ENCODE results near the gene CD37.
"Not testable (repeated sequence)": the region's sequence is repeated elsewhere in the genome, so short reads cannot be mapped to it uniquely, and the experiment has no call there.

CD37 gene

GRCh38 chr19:49316284-49316683 is 18.9 kb upstream of the CD37 start:
- Mint-ChIP-seq H3K36me3 (ENCODE audit: low read depth) (peaks cover 20% of the 10 kb centered on the region), H3K4me1 (ENCODE audit: low read depth) (peaks cover 6% of the 10 kb centered on the region), H3K27ac (no peak overlapping the region), H3K9me3 (peaks cover 8% of the 10 kb centered on the region), H3K27me3 (no peaks in the 10 kb centered on the region), H3K4me3 (no peak overlapping the region)
- DNase-seq = no peak

- peaks cover 8% of the 10 kb centered on the region for H3K9me3 Mint-ChIP-seq
- no peak overlapping the region for H3K27ac Mint-ChIP-seq
- peaks cover 6% of the 10 kb centered on the region for H3K4me1 Mint-ChIP-seq (ENCODE audit: low read depth)
- no peak for DNase-seq
- H3K27me3 Mint-ChIP-seq = no peaks in the 10 kb centered on the region
- H3K36me3 Mint-ChIP-seq (ENCODE audit: low read depth) = peaks cover 26% of the 10 kb centered on the region
- no peak overlapping the region for H3K4me3 Mint-ChIP-seq
Measured at GRCh38 chr19:49318296-49318695, 16.9 kb upstream of the CD37 start.

GRCh38 chr19:49324801-49325576 is 10.2 kb upstream of the CD37 start, which contains the start of gene SLC6A16:
TSS of gene SLC6A16 (minus strand) at chr19:49325191. CDS start at chr19:49311347, 13,844 bp downstream.
- Mint-ChIP-seq H3K4me3 (no peak within 1 kb of the TSS), H3K27me3 (no peaks in the 10 kb centered on the region), H3K4me1 (ENCODE audit: low read depth) (peaks cover 29% of the 10 kb centered on the region), H3K27ac (no peak within 1 kb of the TSS), H3K36me3 (ENCODE audit: low read depth) (peaks cover 16% of the 10 kb centered on the region), H3K9me3 (no peaks in the 10 kb centered on the region)
- DNase-seq = no peak

- not testable (repeated sequence) for H3K27me3 Mint-ChIP-seq, H3K4me3 Mint-ChIP-seq, H3K27ac Mint-ChIP-seq, H3K9me3 Mint-ChIP-seq, DNase-seq
- H3K4me1 Mint-ChIP-seq (ENCODE audit: low read depth) = peaks cover 34% of the 10 kb centered on the region
- H3K36me3 Mint-ChIP-seq (ENCODE audit: low read depth) = peaks cover 20% of the 10 kb centered on the region
Measured at GRCh38 chr19:49325756-49326155, 9.4 kb upstream of the CD37 start.

- H3K4me3 Mint-ChIP-seq = no peak overlapping the region
- no peaks in the 10 kb centered on the region for H3K9me3 Mint-ChIP-seq
- DNase-seq = no peak
- peaks cover 20% of the 10 kb centered on the region for H3K36me3 Mint-ChIP-seq (ENCODE audit: low read depth)
- H3K4me1 Mint-ChIP-seq (ENCODE audit: low read depth) = peaks cover 38% of the 10 kb centered on the region
- no peak overlapping the region for H3K27ac Mint-ChIP-seq
- no peaks in the 10 kb centered on the region for H3K27me3 Mint-ChIP-seq
Measured at GRCh38 chr19:49326165-49326704, 9.0 kb upstream of the CD37 start.

GRCh38 chr19:49327878-49328544 is 7.2 kb upstream of the CD37 start:
- H3K4me3 Mint-ChIP-seq = no peak overlapping the region
- peak; percentile 50 for DNase-seq
- no peaks in the 10 kb centered on the region for H3K27me3 Mint-ChIP-seq
- peak overlapping the region; percentile 57 for H3K27ac Mint-ChIP-seq
- H3K9me3 Mint-ChIP-seq = no peaks in the 10 kb centered on the region
- H3K4me1 Mint-ChIP-seq (ENCODE audit: low read depth) = peaks cover 55% of the 10 kb centered on the region
- peaks cover 14% of the 10 kb centered on the region for H3K36me3 Mint-ChIP-seq (ENCODE audit: low read depth)

GRCh38 chr19:49328741-49329140 is 6.5 kb upstream of the CD37 start:
- no peak for DNase-seq
- Mint-ChIP-seq H3K27ac (peak overlapping the region; percentile 57), H3K4me3 (no peak overlapping the region), H3K9me3 (no peaks in the 10 kb centered on the region), H3K4me1 (ENCODE audit: low read depth) (peaks cover 63% of the 10 kb centered on the region), H3K36me3 (ENCODE audit: low read depth) (peaks cover 14% of the 10 kb centered on the region), H3K27me3 (no peaks in the 10 kb centered on the region)

GRCh38 chr19:49331187-49331586 is 4.0 kb upstream of the CD37 start:
- Mint-ChIP-seq H3K4me1 (ENCODE audit: low read depth) (peaks cover 79% of the 10 kb centered on the region), H3K36me3 (ENCODE audit: low read depth) (peaks cover 24% of the 10 kb centered on the region), H3K27ac (peak overlapping the region; percentile 94)
- not testable (repeated sequence) for H3K27me3 Mint-ChIP-seq, H3K9me3 Mint-ChIP-seq, H3K4me3 Mint-ChIP-seq
- peak; percentile 23 for DNase-seq

- H3K4me3 Mint-ChIP-seq = no peak overlapping the region
Measured at GRCh38 chr19:49331616-49332055, 3.6 kb upstream of the CD37 start.

GRCh38 chr19:49332691-49333417 is 2.4 kb upstream of the CD37 start:
- H3K9me3 Mint-ChIP-seq, H3K27me3 Mint-ChIP-seq, DNase-seq: not testable (repeated sequence)
- H3K4me1 Mint-ChIP-seq (ENCODE audit: low read depth) = peaks cover 83% of the 10 kb centered on the region
- H3K27ac Mint-ChIP-seq = peak overlapping the region; percentile 94
- peak overlapping the region; percentile 96 for H3K4me3 Mint-ChIP-seq
- H3K36me3 Mint-ChIP-seq (ENCODE audit: low read depth) = peaks cover 39% of the 10 kb centered on the region

More at GRCh38 chr19:49331616-49332055, 3.6 kb upstream of the CD37 start:
- peaks cover 28% of the 10 kb centered on the region for H3K36me3 Mint-ChIP-seq (ENCODE audit: low read depth)
- no peaks in the 10 kb centered on the region for H3K27me3 Mint-ChIP-seq
- no peaks in the 10 kb centered on the region for H3K9me3 Mint-ChIP-seq
- H3K4me1 Mint-ChIP-seq (ENCODE audit: low read depth) = peaks cover 81% of the 10 kb centered on the region
- peak; percentile 56 for DNase-seq
- peak overlapping the region; percentile 94 for H3K27ac Mint-ChIP-seq

GRCh38 chr19:49333418-49333805 is 1.8 kb upstream of the CD37 start:
- Mint-ChIP-seq H3K36me3 (ENCODE audit: low read depth) (peaks cover 42% of the 10 kb centered on the region), H3K4me3 (peak overlapping the region; percentile 96), H3K4me1 (ENCODE audit: low read depth) (peaks cover 83% of the 10 kb centered on the region), H3K9me3 (no peaks in the 10 kb centered on the region), H3K27me3 (no peaks in the 10 kb centered on the region), H3K27ac (peak overlapping the region; percentile 94)
- DNase-seq = no peak

GRCh38 chr19:49333811-49334288 is 1.4 kb upstream of the CD37 start:
- H3K27ac Mint-ChIP-seq = peak overlapping the region; percentile 94
- no peaks in the 10 kb centered on the region for H3K27me3 Mint-ChIP-seq
- H3K9me3 Mint-ChIP-seq = no peaks in the 10 kb centered on the region
- peak; percentile 80 for DNase-seq
- H3K4me3 Mint-ChIP-seq = peak overlapping the region; percentile 96
- H3K36me3 Mint-ChIP-seq (ENCODE audit: low read depth) = peaks cover 42% of the 10 kb centered on the region
- peaks cover 83% of the 10 kb centered on the region for H3K4me1 Mint-ChIP-seq (ENCODE audit: low read depth)

GRCh38 chr19:49335784-49336481 is 727 bp downstream of the CD37 start:
- Mint-ChIP-seq H3K27me3 (no peaks in the 10 kb centered on the region), H3K36me3 (ENCODE audit: low read depth) (peaks cover 54% of the 10 kb centered on the region)
- peak; percentile 29 for DNase-seq

More at GRCh38 chr19:49335784-49336481, 727 bp downstream of the CD37 start:
- Mint-ChIP-seq H3K4me3 (peak overlapping the region; percentile 96), H3K4me1 (ENCODE audit: low read depth) (peaks cover 75% of the 10 kb centered on the region), H3K9me3 (no peaks in the 10 kb centered on the region), H3K27ac (peak overlapping the region; percentile 99)

Data from activated T-cell treated with anti-CD3 and anti-CD28 coated beads, Interleukin-2, amount 50 U/mL, for 24 hours (primary cell).